ENCODE results near the gene NAPA.
"Not testable (repeated sequence)": the region's sequence is repeated elsewhere in the genome, so short reads cannot be mapped to it uniquely, and the experiment has no call there.

The NAPA gene

GRCh38 chr19:47499863-47500830, 14.7 kb downstream of the NAPA start:
- DNase-seq, result no peak

GRCh38 chr19:47499371-47499770, 15.5 kb downstream of the NAPA start:
- no peak for DNase-seq

DNA sequence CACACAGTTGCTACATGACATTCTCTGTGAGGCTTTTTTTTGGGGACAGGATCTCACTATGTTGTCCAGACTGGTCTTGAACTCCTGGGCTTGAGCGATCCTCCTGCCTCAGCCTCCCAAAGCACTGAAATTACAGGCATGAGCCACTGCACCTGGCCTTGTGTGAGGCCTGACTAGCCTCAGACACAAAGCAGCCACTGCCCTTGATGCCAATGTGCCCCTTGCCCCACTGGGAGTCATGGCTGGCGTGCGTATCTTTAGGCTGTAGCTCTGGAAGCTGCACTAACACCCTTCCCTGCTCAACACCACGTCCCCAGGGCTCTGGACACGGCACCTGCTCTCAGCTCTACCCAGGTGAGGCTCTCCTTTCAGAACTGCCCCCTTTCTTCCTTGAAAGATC, 16.3 kb downstream of the NAPA start:
- DNase-seq, result no peak

- no peak for DNase-seq
These were observed 16.9 kb downstream of the NAPA start for GRCh38 chr19:47497821-47498520.

GRCh38 chr19:47497050-47497766, 17.7 kb downstream of the NAPA start:
- no peak for DNase-seq

DNA sequence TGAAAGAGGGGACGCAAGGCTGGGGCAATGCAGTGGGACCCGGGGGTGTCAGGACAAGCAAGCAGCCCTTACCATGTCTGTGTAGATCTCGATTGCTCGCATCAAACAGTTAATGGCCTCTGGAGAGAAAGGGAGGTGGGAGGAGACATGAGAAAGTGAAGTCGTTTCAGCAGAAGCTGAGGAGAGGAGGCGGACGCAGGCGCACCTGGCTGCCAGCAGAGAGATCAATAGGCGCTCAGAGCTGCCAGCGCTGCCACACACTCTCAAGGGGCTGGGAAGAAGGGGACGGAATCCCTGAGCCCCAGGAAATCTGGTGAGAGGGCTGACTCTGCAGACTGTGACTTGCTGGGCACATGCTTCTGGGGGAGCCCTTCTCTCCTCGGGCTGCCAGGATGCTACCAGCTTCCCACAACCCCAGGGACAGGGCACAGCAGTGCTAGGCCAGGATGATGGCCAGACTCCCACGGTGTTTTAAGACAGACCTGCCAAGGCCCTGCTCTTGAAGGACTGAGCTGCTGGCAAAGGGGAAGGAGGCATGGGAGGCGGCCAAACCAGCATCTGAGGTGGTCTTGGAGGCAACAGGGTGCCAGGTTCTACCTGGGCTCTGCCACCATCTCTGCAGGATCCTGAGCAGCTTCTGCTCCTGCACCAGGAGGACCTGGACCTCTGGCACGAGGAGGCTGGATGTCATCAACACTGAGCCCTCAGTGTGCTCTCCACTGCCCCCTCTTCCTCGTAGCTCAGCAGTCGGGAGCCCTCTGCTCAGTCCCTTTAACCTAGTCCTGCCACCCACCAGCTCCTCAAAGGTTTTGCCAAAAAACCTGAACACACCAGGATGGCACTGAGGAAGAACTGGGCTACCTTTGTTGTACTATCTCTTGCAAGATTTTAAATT, 19.1 kb downstream of the NAPA start:
- no peak for DNase-seq

DNA sequence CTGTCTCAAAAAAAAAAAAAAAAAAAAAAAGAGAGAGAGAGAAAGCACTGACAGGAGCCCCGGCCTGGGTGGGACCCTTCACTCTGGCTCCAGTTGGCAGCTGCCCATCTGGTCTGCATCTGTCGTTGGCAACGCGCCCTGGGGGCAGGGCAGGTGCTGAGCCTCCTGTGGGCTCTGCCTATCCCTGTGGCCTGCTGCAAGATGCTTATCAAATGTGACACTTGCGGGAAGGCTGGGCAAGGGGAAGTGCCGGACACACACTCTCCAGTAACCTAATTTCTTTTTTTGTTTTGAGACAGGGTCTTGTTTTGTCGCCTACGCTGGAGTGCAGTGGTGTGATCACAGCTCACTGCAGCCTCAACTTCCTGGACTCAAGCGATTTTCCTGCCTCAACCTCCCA, 20.1 kb downstream of the NAPA start:
- no peak for DNase-seq

DNA sequence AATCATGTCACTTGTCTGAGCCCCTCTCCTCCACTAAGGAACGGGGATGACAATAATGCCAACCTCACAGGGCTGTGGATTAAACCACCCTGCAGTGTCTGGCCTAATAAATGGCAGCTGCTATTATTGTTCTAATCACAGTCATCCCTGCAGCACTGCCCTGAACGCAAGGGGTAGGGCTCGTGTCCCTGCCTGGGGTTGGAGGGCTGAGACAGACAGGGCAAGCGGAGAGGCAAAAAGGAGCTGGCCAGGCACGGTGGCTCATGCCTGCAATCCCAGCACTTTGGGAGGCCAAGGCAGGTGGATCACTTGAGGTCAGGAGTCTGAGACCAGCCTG, 20.7 kb downstream of the NAPA start:
- no peak for DNase-seq

DNA sequence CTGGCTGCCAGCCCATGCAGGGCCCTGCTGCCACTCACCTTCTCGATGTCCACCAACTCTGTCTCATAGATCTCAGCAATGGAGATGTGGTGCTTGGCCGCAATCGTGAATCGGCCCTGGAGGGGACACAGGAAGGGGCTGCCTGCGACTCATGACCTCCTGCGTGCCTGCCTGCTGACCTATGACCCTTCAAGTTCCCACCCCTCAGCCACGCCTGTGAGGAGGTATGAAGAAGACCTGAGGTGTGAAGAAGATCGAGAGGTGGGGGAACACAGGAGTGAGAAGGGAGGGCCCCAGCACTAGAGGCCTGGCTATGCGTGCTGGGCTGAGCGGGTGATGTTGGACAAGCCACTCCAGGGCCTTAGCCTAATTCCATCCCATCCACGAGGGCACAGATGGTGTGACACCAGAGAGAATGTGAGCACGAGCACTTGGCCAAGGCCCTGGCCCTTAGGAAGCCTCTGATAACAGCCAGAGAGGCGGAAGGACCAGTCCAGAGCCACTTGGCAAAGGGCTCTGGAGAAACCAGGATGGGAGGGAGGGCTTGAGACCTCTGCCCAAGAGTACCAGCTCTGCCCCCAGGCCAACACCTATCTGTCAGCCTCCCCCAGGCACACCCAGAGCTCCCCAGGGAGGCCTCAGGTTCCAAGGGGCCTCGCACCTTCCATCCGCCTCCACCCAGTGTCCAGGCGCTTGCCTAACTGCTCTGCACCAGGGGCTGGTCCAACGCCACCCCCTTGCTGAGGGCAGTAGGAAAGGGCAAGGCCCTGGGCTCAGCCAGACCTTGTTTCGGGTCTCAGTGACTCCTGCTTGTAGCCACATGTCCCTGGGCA, 21.3 kb downstream of the NAPA start:
- no peak for DNase-seq

DNA sequence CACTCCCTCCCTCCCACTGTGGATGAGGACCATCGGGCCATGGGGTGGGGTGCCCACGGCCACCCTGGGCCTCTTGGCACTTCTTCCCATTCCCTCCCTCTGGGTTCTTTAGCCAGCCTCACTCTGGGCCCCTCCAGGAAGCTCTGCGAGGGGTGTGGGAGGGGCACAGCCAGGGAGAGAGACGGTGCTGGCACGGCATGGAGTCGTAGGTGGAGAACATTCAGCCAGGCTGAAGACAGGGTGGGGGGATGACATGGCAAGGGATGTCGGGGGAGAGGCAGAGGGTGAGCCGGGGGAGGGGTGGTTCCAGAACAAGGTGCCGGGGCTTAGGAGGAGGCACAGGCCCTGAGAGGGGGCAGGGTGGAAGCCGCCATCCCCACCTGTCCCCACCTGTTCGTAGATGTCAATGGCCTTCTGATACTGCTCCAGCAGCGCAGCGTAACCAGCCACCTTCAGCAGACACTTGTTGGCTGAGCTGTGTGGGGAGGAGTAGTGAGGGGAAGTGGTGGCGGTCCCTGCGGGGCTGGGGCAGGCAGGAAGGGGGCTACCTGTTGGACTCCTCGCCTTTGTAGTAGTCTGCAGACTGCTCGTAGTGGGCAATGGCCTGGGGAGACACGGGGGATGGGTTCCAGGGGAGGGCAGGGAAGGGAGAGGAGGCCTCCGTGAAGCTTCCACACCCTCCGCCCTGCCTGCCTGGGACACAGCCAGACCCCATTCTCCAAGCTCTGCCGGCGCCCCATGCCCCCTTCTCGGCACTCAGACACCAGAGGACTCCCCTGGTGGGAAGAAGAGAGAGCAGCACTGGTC, 22.1 kb downstream of the NAPA start:
- DNase-seq, result no peak

DNA sequence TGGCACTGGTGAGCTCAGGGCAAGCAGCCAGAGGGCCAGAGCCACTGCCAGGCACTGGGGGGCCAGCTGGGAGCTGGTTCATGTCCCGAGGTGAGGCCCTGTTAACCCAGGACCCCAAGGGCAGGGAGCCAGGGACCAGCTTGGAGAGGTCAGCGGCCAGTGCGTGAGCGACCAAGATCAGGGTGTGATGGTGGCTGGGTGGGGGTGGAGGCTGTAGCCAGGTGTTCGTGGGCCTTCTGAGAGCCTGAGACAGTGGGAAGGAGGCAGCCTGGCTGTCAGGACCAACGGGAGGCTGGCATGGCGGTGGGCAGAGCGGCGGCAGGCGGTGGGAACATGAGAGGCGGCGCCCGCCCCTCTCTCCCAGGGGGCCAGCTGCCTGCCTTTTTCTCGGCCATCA, 22.7 kb downstream of the NAPA start:
- no peak for DNase-seq

- no peak for DNase-seq
These were observed 23.3 kb downstream of the NAPA start for GRCh38 chr19:47491358-47492136.

- no peak for DNase-seq
These were observed 24.0 kb downstream of the NAPA start for GRCh38 chr19:47490847-47491246.

GRCh38 chr19:47490031-47490430, 24.8 kb downstream of the NAPA start:
- no peak for DNase-seq

DNA sequence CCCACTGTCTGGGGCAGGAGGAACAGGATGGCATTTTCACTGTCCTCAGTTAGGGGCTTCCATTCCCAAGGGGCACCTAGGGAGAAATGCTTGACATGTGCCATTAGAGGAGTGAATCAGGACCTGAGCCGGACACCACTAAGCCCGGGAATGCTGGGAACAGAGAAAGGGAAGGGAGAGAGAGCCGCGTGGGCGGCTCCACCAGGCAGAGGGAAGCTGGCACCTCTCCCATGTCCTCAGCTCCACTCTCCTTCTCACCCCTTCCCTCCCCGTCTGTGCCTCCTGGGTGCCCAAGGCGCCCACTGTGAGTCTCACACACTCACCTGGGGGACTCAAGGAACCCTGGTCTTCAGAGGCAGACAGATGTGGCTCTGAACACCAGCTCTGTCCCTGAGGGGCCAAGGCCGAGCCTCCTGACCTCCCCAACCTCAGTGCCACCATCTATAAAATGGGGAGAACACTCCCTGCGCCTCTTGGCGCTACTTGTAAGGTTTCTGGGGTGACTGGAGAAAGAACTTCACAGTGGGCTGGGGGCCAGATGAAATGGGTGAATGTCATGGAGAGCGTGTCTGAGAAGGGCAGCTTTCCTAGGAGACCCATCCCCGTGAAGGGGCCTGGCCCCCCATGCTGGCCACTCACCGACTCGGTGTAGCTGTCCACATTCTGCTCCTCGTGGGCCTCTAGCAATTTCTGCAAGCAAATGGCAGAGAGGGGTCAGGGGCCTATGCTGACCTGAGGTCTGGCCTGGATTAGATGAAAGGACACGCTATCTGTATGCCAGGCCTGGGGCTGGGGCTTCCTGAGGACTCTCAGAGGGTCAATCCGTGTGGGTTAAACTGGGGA, 25.6 kb downstream of the NAPA start:
- DNase-seq, result no peak

- DNase-seq, result no peak
These were observed 27.0 kb downstream of the NAPA start for GRCh38 chr19:47487551-47488515.

GRCh38 chr19:47486900-47487299, 28.0 kb downstream of the NAPA start:
- DNase-seq, result no peak

DNA sequence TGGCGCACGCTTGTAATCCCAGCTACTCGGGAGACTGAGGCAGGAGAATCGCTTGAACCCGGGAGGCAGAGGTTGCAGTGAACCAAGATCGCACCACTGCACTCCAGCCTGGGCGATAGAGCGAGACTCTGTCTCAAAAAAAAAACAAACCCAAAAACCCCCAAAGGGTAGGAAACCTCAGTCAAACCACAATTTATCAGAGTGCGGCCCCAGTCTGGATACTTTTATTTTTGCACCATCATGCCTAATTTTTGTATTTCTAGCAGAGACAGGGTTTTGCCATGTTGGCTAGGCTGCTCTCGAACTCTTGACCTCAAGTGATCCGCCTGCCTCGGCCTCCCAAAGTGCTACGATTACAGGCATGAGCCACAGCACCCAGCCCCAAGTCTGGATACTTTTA, 28.6 kb downstream of the NAPA start:
- not testable (repeated sequence) for DNase-seq
